AG10803 (cell line): ENCODE results near the gene CRACR2A.

Source experiments
- DNase-seq: peaks from one replicate; pipeline ENCODE4 v3.0.0; 2010; ENCODE audit warnings: low read depth
- H3K4me3 ChIP-seq: 2 replicates; pipeline ENCODE4 v1.5.1; 2011; ENCODE audit warnings: mild to moderate bottlenecking, low read length, control low read depth
- TF ChIP-seq, protein P1 (sequence below): conservative IDR thresholded peaks from 2 replicates; pipeline ENCODE4 v1.5.1; 2011; ENCODE audit warnings: mild to moderate bottlenecking, low read length, control low read depth, inconsistent platforms

Gene CRACR2A

GRCh38 chr12:3596703-3597415 lies 156.1 kb downstream of the CRACR2A start:
- no peak for DNase-seq
- H3K4me3 ChIP-seq: no peak overlapping the region
- TF ChIP-seq, protein P1, sequence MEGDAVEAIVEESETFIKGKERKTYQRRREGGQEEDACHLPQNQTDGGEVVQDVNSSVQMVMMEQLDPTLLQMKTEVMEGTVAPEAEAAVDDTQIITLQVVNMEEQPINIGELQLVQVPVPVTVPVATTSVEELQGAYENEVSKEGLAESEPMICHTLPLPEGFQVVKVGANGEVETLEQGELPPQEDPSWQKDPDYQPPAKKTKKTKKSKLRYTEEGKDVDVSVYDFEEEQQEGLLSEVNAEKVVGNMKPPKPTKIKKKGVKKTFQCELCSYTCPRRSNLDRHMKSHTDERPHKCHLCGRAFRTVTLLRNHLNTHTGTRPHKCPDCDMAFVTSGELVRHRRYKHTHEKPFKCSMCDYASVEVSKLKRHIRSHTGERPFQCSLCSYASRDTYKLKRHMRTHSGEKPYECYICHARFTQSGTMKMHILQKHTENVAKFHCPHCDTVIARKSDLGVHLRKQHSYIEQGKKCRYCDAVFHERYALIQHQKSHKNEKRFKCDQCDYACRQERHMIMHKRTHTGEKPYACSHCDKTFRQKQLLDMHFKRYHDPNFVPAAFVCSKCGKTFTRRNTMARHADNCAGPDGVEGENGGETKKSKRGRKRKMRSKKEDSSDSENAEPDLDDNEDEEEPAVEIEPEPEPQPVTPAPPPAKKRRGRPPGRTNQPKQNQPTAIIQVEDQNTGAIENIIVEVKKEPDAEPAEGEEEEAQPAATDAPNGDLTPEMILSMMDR: no peak

GRCh38 chr12:3595721-3596120 lies 157.2 kb downstream of the CRACR2A start:
- TF ChIP-seq, protein P1: no peak
- H3K4me3 ChIP-seq: no peak overlapping the region
- DNase-seq: no peak

DNA sequence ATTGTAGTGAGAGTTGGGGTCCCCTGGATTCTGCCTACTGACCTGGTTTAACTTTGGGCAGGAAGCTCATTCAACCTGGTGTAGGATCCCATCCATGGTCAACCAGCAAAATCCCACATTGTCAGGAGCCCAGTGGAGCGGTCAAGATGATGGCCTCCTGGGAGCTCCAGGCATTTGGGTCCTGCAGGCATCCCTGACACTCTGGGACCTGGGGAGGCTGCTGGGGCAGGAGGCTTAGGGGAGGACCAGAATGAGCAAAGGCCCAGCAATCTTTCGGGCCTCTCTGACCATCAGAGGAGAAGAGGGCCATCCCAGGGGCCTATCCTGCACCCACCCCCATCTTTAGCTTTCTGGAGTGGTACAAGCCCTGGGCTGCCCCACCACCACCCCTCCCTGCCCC lies 157.9 kb downstream of the CRACR2A start:
- DNase-seq: no peak
- no peak overlapping the region for H3K4me3 ChIP-seq
- TF ChIP-seq, protein P1: no peak

GRCh38 chr12:3593906-3594483 lies 158.9 kb downstream of the CRACR2A start:
- no peak overlapping the region for H3K4me3 ChIP-seq
- TF ChIP-seq, protein P1: no peak
- DNase-seq: no peak

GRCh38 chr12:3592856-3593625 lies 159.9 kb downstream of the CRACR2A start:
- no peak overlapping the region for H3K4me3 ChIP-seq
- TF ChIP-seq, protein P1: no peak
- no peak for DNase-seq

- no peak overlapping the region for H3K4me3 ChIP-seq
- DNase-seq: no peak
- TF ChIP-seq, protein P1: no peak
Measured at GRCh38 chr12:3589745-3590144, 163.2 kb downstream of the CRACR2A start.
